Measurements from ENCODE around the gene MAP3K5. TPM values are rescaled to one million over a fixed set of nuclear protein-coding genes. Genes with fewer than 3 reads are reported as not detected.

Gene MAP3K5
- total and polyA plus RNA-seq, 2 of the 8 experiments (the other 6 are each of a cell fraction or from before 2014, with no cell fraction given) = 0.63 to 2.6 TPM

GRCh38 chr6:136641873-136642465 lies 150.3 kb downstream of the MAP3K5 start:
- Histone ChIP-seq H3K27ac (ENCODE audit: low read depth, low read length) (no peak overlapping the region), H2AFZ (ENCODE audit: low read length) (no peak overlapping the region), H2AK5ac (ENCODE audit: low read depth, low read length) (no peak overlapping the region), H3K56ac (replicated peaks; ENCODE audit: insufficient read length, low read depth, low read length) (no peak overlapping the region), H2BK5ac (ENCODE audit: low read depth, low read length) (no peak overlapping the region), H3K79me1 (ENCODE audit: low read depth, low read length) (no peaks in the 10 kb centered on the region), H3K4me1 (replicated peaks in 1 of 4; ENCODE audit: control insufficient read depth in 3 of 4, insufficient read depth in 4 of 4, low read length in 3 of 4) (peaks cover 0 to 8% (median 1%) of the 10 kb centered on the region in 4 experiments; a peak in 2 of 7 replicates), H3K4ac (replicated peaks; ENCODE audit: insufficient read length, low read depth, low read length) (no peak overlapping the region), H3K79me2 (ENCODE audit: control insufficient read depth in 1 of 2, insufficient read depth in 2 of 2, low read length in 2 of 2) (no peaks in the 10 kb centered on the region), H3K14ac (ENCODE audit: insufficient read length) (no peak overlapping the region), H3K9ac (replicated peaks in 1 of 4; ENCODE audit: extremely low read depth in 1 of 4, low read depth in 3 of 4, low read length in 3 of 4) (no peak overlapping the region), H3K4me2 (ENCODE audit: insufficient read depth in 1 of 2, low read depth in 2 of 2, low read length in 2 of 2) (no peak overlapping the region), H4K91ac (replicated peaks; ENCODE audit: insufficient read length, low read length) (no peak overlapping the region), H3K27me3 (replicated peaks in 1 of 4; ENCODE audit: control insufficient read depth in 3 of 4, extremely low read depth in 1 of 4, insufficient read depth in 3 of 4, low read length in 3 of 4) (no peaks in the 10 kb centered on the region), H3K23ac (ENCODE audit: insufficient read length) (no peak overlapping the region), H3K36me3 (ENCODE audit: control insufficient read depth in 2 of 4, insufficient read depth in 4 of 4, low read length in 3 of 4) (no peaks in the 10 kb centered on the region), H3K18ac (ENCODE audit: extremely low read depth, low read length) (no peak overlapping the region), H4K8ac (ENCODE audit: extremely low read depth, insufficient read depth, low read length) (no peak overlapping the region), H3K4me3 (ENCODE audit: extremely low read depth in 1 of 4, insufficient read depth in 2 of 4, low read depth in 3 of 4, low read length in 4 of 4) (no peak overlapping the region), H2BK12ac (ENCODE audit: low read depth, low read length) (no peak overlapping the region), H2BK120ac (replicated peaks; ENCODE audit: low read depth, low read length) (no peak overlapping the region), H2BK15ac (ENCODE audit: low read length) (no peak overlapping the region), H3K23me2 (ENCODE audit: low read depth, low read length) (no peaks in the 10 kb centered on the region), H4K20me1 (replicated peaks in 1 of 2; ENCODE audit: control insufficient read depth in 1 of 2, insufficient read depth in 2 of 2, low read length in 2 of 2) (no peaks in the 10 kb centered on the region), H2BK20ac (ENCODE audit: low read length) (no peak overlapping the region), H3K9me3 (ENCODE audit: insufficient read depth in 2 of 2, low read depth in 1 of 2, low read length in 1 of 2) (no peaks in the 10 kb centered on the region), H4K5ac (ENCODE audit: insufficient read length, low read depth, low read length) (no peak overlapping the region)
- ChIA-PET CTCF (ENCODE audit: partially characterized antibody) (interaction anchor here (0.8 to 6.0 kb wide), 7 partner anchors 10 to 198 kb away, joined by 3 to 99 read pairs (median 20); partner anchors contain the start of gene MAP3K5), POLR2A (ENCODE audit: partially characterized antibody) (no interaction called here)
- DNase-seq (ENCODE audit: low read depth in 1 of 2, low spot score in 2 of 2) = no peak
- FAIRE-seq = no peak
- 94% methylated on average over 3 of the region's 3 CpGs; no CpG with 5 or more reads in 1 of the 2 experiments for WGBS, 2 experiments (ENCODE audit: extremely low coverage in 1 of 2, insufficient coverage in 1 of 2, insufficient read length in 1 of 2, insufficient replicate concordance in 2 of 2, low coverage in 1 of 2, low lambda C conversion rate in 2 of 2, missing lambda C conversion rate in 1 of 2)
- TF ChIP-seq CTBP2 (IDR thresholded peaks at IDR 0.05; ENCODE audit: borderline replicate concordance, insufficient read depth, insufficient read length, low read length) (no peak), SP4 (IDR thresholded peaks at IDR 0.05; ENCODE audit: low read length) (no peak), E2F6 (IDR thresholded peaks at IDR 0.05) (no peak), ZNF274 (IDR thresholded peaks at IDR 0.05; ENCODE audit: borderline replicate concordance, extremely low read depth, low read length) (no peak), YY1 (IDR thresholded peaks at IDR 0.05; ENCODE audit: low read depth, low read length) (no peak), SP1 (IDR thresholded peaks at IDR 0.05; ENCODE audit: low read depth, low read length) (no peak), KDM1A (IDR thresholded peaks at IDR 0.05; ENCODE audit: borderline replicate concordance, low read length) (no peak), NANOG (IDR thresholded peaks at IDR 0.05; ENCODE audit: insufficient read depth, low read depth, low read length, poor library complexity, severe bottlenecking) (no peak), JUN (IDR thresholded peaks at IDR 0.05; ENCODE audit: low read depth, low read length) (no peak), EGR1 (IDR thresholded peaks at IDR 0.05; ENCODE audit: borderline replicate concordance, low read depth, low read length) (no peak), SP2 (IDR thresholded peaks at IDR 0.05; ENCODE audit: low read length) (no peak), SRF (IDR thresholded peaks at IDR 0.05; ENCODE audit: low read depth, low read length) (no peak), MAX (IDR thresholded peaks at IDR 0.05) (no peak)

Measured in H1 (cell line).